ENCODE results near the gene HERPUD2. TPM values are rescaled to one million over a fixed set of nuclear protein-coding genes. Genes with fewer than 3 reads are reported as not detected.

Gene HERPUD2
- total RNA-seq, 1 experiment from 2014 or later, result 36.4 TPM

DNA sequence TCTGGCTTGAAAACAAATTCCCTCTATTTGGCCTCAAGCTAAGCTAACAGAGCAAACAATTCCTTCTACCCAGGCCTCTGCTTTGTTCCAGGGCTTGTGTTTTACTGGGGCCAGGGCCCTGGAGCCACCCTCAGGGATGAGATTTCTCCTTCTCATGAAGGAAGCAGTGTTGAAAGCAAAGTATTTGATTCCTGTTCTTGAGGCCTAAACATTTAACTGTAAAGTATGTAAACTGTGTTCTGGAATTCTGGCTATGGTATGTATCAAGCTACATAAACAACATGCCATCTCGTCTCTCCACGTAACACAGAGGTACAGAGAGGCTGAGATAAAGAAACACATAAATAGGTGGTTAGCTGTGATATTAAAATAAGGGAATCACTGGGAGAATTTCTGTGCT lies 81.8 kb downstream of the HERPUD2 start:
- H3K9me3 ChIP-seq (ENCODE audit: control insufficient read depth, insufficient read depth, low read depth, low read length), result no peaks in the 10 kb centered on the region
- DNase-seq (ENCODE audit: low read depth, low spot score) (no peak), ATAC-seq (no peak)
- TF ChIP-seq POLR2AphosphoS5 (IDR thresholded peaks at IDR 0.05; ENCODE audit: low read depth, low read length) (no peak), SIN3A (IDR thresholded peaks at IDR 0.05; ENCODE audit: borderline replicate concordance, insufficient read depth, low read depth, low read length) (no peak), TCF7L2 (IDR thresholded peaks at IDR 0.05; ENCODE audit: low read depth, low read length) (no peak)
- TF ChIP-seq, protein P1, sequence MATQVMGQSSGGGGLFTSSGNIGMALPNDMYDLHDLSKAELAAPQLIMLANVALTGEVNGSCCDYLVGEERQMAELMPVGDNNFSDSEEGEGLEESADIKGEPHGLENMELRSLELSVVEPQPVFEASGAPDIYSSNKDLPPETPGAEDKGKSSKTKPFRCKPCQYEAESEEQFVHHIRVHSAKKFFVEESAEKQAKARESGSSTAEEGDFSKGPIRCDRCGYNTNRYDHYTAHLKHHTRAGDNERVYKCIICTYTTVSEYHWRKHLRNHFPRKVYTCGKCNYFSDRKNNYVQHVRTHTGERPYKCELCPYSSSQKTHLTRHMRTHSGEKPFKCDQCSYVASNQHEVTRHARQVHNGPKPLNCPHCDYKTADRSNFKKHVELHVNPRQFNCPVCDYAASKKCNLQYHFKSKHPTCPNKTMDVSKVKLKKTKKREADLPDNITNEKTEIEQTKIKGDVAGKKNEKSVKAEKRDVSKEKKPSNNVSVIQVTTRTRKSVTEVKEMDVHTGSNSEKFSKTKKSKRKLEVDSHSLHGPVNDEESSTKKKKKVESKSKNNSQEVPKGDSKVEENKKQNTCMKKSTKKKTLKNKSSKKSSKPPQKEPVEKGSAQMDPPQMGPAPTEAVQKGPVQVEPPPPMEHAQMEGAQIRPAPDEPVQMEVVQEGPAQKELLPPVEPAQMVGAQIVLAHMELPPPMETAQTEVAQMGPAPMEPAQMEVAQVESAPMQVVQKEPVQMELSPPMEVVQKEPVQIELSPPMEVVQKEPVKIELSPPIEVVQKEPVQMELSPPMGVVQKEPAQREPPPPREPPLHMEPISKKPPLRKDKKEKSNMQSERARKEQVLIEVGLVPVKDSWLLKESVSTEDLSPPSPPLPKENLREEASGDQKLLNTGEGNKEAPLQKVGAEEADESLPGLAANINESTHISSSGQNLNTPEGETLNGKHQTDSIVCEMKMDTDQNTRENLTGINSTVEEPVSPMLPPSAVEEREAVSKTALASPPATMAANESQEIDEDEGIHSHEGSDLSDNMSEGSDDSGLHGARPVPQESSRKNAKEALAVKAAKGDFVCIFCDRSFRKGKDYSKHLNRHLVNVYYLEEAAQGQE (IDR thresholded peaks at IDR 0.05; ENCODE audit: insufficient read depth in 1 of 2, low read depth in 2 of 2, low read length in 1 of 2), result no peak
- TF ChIP-seq, protein P2, sequence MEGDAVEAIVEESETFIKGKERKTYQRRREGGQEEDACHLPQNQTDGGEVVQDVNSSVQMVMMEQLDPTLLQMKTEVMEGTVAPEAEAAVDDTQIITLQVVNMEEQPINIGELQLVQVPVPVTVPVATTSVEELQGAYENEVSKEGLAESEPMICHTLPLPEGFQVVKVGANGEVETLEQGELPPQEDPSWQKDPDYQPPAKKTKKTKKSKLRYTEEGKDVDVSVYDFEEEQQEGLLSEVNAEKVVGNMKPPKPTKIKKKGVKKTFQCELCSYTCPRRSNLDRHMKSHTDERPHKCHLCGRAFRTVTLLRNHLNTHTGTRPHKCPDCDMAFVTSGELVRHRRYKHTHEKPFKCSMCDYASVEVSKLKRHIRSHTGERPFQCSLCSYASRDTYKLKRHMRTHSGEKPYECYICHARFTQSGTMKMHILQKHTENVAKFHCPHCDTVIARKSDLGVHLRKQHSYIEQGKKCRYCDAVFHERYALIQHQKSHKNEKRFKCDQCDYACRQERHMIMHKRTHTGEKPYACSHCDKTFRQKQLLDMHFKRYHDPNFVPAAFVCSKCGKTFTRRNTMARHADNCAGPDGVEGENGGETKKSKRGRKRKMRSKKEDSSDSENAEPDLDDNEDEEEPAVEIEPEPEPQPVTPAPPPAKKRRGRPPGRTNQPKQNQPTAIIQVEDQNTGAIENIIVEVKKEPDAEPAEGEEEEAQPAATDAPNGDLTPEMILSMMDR (IDR thresholded peaks at IDR 0.05), result no peak
- in situ Hi-C loops (cut with HindIII; ENCODE audit: low pct_unique_long_range_greater_than_20kb, low sequenced_read_pairs), result no loop called here
- no peaks in the 10 kb centered on the region for H3K27me3 ChIP-seq (ENCODE audit: control insufficient read depth, insufficient read depth, low read length)
- ChIA-PET POLR2A (no interaction called here), CTCF (interaction anchor here (0.6 kb wide), 1 partner anchor 110 kb away, joined by 4 read pairs; no protein-coding TSS in a partner anchor)
- H3K36me3 ChIP-seq (ENCODE audit: control insufficient read depth, insufficient read depth, low read length), result no peaks in the 10 kb centered on the region
- H3K4me1 ChIP-seq (ENCODE audit: control insufficient read depth, insufficient read depth, low read length), result no peaks in the 10 kb centered on the region
- BruUV-seq (replicated peaks), result no TSS peak
- H3K4me3 ChIP-seq (ENCODE audit: low read depth in 2 of 2, low read length in 2 of 2), result no peak overlapping the region
- intact Hi-C loops (cut with micrococcal nuclease; ENCODE audit: unreplicated experiment), result no loop called here
- H3K27ac ChIP-seq (ENCODE audit: low read length), result no peak overlapping the region

DNA sequence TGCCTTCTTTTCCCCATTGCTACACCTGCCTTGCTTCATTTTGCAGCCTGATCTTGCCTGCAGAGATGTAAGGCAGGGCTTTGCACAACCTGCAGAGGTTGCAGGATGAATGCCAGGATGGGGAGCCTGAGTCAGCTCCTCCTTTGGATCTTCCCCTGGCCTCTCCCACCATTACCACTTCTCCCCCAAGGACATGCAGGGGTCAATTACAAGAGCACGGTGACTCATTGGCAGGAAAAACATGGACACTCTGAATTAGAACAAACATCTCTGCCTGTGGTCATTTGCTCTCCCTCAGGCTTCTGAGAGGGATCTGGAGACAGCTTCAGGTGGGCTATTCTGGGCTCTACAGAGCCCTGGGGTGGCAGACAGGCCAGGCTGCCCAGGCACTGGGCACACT lies 89.2 kb downstream of the HERPUD2 start:
- no peaks in the 10 kb centered on the region for H3K36me3 ChIP-seq (ENCODE audit: control insufficient read depth, insufficient read depth, low read length)
- BruUV-seq (replicated peaks), result no TSS peak
- POLR2A ChIA-PET, result no interaction called here
- peaks cover 4% of the 10 kb centered on the region; the same call in 1 of the 2 replicates for H3K27me3 ChIP-seq (ENCODE audit: control insufficient read depth, insufficient read depth, low read length)
- H3K4me3 ChIP-seq (ENCODE audit: low read depth in 2 of 2, low read length in 2 of 2), result no peak overlapping the region
- CTCF ChIA-PET, result no interaction called here
- H3K27ac ChIP-seq (ENCODE audit: low read length), result no peak overlapping the region
- ATAC-seq (no peak), DNase-seq (ENCODE audit: low read depth, low spot score) (no peak)
- intact Hi-C loops (cut with micrococcal nuclease; ENCODE audit: unreplicated experiment), result no loop called here
- in situ Hi-C loops (cut with HindIII; ENCODE audit: low pct_unique_long_range_greater_than_20kb, low sequenced_read_pairs), result no loop called here
- H3K4me1 ChIP-seq (ENCODE audit: control insufficient read depth, insufficient read depth, low read length), result no peaks in the 10 kb centered on the region
- no peaks in the 10 kb centered on the region for H3K9me3 ChIP-seq (ENCODE audit: control insufficient read depth, insufficient read depth, low read depth, low read length)
- TF ChIP-seq SIN3A (IDR thresholded peaks at IDR 0.05; ENCODE audit: borderline replicate concordance, insufficient read depth, low read depth, low read length), result no peak
- TF ChIP-seq, protein P2 (IDR thresholded peaks at IDR 0.05), result no peak
- TF ChIP-seq, protein P1 (IDR thresholded peaks at IDR 0.05; ENCODE audit: insufficient read depth in 1 of 2, low read depth in 2 of 2, low read length in 1 of 2), result no peak
- no peak for TF ChIP-seq POLR2AphosphoS5 (IDR thresholded peaks at IDR 0.05; ENCODE audit: low read depth, low read length)
- no peak for TF ChIP-seq TCF7L2 (IDR thresholded peaks at IDR 0.05; ENCODE audit: low read depth, low read length)

Data from Panc1 (cell line).